ENCODE measurements around the gene PDZD2.

DNA sequence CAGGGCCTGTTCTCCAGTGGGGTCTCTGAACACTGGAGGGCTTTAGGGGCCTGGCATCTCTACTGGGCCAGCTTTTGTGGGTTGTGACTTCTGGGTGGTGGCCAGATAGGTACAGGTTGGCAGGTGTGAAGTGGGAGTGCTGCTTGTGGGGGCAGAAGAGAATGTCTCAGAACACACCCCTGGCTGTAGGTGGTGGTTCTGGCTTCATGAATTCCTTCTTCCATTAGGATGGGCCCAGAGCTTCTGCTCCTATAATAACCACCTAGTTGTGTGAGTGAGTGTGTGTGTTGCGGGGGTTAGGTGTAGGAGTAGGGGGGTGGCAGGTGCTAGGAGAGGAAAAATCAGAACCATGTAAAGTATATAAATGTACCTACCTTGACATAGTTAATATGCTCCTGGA is 1.6 kb downstream of the PDZD2 start:
- TF ChIP-seq POLR2A (IDR thresholded peaks at IDR 0.05) = no peak
- TF ChIP-seq CTCF (IDR thresholded peaks at IDR 0.05) = no peak
